ENCODE results near the gene KRT6C.

Gene KRT6C

GRCh38 chr12:52521175-52521567 is 47.6 kb upstream of the KRT6C start:
- Histone ChIP-seq H2AFZ (ENCODE audit: low read depth, low read length, severe bottlenecking) (no peak overlapping the region), H3K27ac (ENCODE audit: low read depth, low read length) (no peak overlapping the region), H3K27me3 (ENCODE audit: low read length) (no peaks in the 10 kb centered on the region), H3F3A (ENCODE audit: insufficient read depth) (no peaks in the 10 kb centered on the region), H3K9me2 (replicated peaks; ENCODE audit: insufficient read depth, low read length) (no peaks in the 10 kb centered on the region), H3K4me3 (ENCODE audit: insufficient read depth, low read length, poor library complexity, severe bottlenecking) (no peak overlapping the region), H3K4me2 (ENCODE audit: low read depth, low read length, poor library complexity, severe bottlenecking) (no peak overlapping the region), H3K36me3 (ENCODE audit: low read length) (no peaks in the 10 kb centered on the region), H4K20me1 (ENCODE audit: low read depth, low read length) (no peaks in the 10 kb centered on the region; the same call in 1 of the 2 replicates), H3K9me3 (ENCODE audit: insufficient read depth, low read length) (no peaks in the 10 kb centered on the region), H3K9ac (ENCODE audit: low read length) (no peak overlapping the region), H3K79me2 (ENCODE audit: insufficient read depth, low read length) (no peaks in the 10 kb centered on the region)
- TF ChIP-seq EZH2phosphoT487 (conservative IDR thresholded peaks at IDR 0.05; ENCODE audit: low read length): no peak
- no peak for TF ChIP-seq CTCF (IDR thresholded peaks at IDR 0.05; ENCODE audit: insufficient read depth, low read length, poor library complexity, severe bottlenecking)

GRCh38 chr12:52519826-52520662 is 46.4 kb upstream of the KRT6C start, which contains the start of gene KRT5:
Gene KRT5 (minus strand): TSS chr12:52520394. CDS start chr12:52520296, 98 bp downstream.
- no peaks in the 10 kb centered on the region for H3K9me2 ChIP-seq (replicated peaks; ENCODE audit: insufficient read depth, low read length)
- no peaks in the 10 kb centered on the region for H3F3A ChIP-seq (ENCODE audit: insufficient read depth)
- H3K9ac ChIP-seq (ENCODE audit: low read length): no peak within 1 kb of the TSS
- no peak within 1 kb of the TSS for H3K27ac ChIP-seq (ENCODE audit: low read depth, low read length)
- H3K27me3 ChIP-seq (ENCODE audit: low read length): no peaks in the 10 kb centered on the region
- H3K36me3 ChIP-seq (ENCODE audit: low read length): no peaks in the 10 kb centered on the region
- no peak within 1 kb of the TSS for H2AFZ ChIP-seq (ENCODE audit: low read depth, low read length, severe bottlenecking)
- no peak within 1 kb of the TSS for H3K4me2 ChIP-seq (ENCODE audit: low read depth, low read length, poor library complexity, severe bottlenecking)
- TF ChIP-seq CTCF (IDR thresholded peaks at IDR 0.05; ENCODE audit: insufficient read depth, low read length, poor library complexity, severe bottlenecking) (no peak), EZH2phosphoT487 (conservative IDR thresholded peaks at IDR 0.05; ENCODE audit: low read length) (no peak)
- no peaks in the 10 kb centered on the region; the same call in 1 of the 2 replicates for H4K20me1 ChIP-seq (ENCODE audit: low read depth, low read length)
- H3K9me3 ChIP-seq (ENCODE audit: insufficient read depth, low read length): no peaks in the 10 kb centered on the region
- no peaks in the 10 kb centered on the region for H3K79me2 ChIP-seq (ENCODE audit: insufficient read depth, low read length)
- no peak within 1 kb of the TSS for H3K4me3 ChIP-seq (ENCODE audit: insufficient read depth, low read length, poor library complexity, severe bottlenecking)

DNA sequence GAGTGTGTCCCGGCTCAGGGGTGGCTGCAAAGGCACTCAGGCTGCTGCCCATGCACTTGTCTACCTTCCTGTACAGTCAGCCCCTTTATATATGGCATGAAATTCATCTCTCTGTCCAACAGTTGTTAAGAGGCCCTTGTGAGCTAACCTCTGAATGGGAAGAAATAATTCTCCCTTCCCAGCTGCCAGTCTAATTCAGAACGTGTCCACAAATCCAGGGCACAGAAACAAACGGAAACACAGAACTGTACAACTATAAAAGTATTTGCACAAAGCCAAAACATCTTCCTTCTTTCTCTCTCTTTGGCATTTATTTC is 45.7 kb upstream of the KRT6C start:
- Histone ChIP-seq H3K79me2 (ENCODE audit: insufficient read depth, low read length) (no peaks in the 10 kb centered on the region), H3K9me3 (ENCODE audit: insufficient read depth, low read length) (no peaks in the 10 kb centered on the region), H3K27ac (ENCODE audit: low read depth, low read length) (no peak overlapping the region), H3K4me2 (ENCODE audit: low read depth, low read length, poor library complexity, severe bottlenecking) (no peak overlapping the region), H3K9ac (ENCODE audit: low read length) (no peak overlapping the region), H3K36me3 (ENCODE audit: low read length) (no peaks in the 10 kb centered on the region), H4K20me1 (ENCODE audit: low read depth, low read length) (no peaks in the 10 kb centered on the region; the same call in 1 of the 2 replicates), H2AFZ (ENCODE audit: low read depth, low read length, severe bottlenecking) (no peak overlapping the region), H3K27me3 (ENCODE audit: low read length) (no peaks in the 10 kb centered on the region), H3F3A (ENCODE audit: insufficient read depth) (no peaks in the 10 kb centered on the region), H3K4me3 (ENCODE audit: insufficient read depth, low read length, poor library complexity, severe bottlenecking) (no peak overlapping the region), H3K9me2 (replicated peaks; ENCODE audit: insufficient read depth, low read length) (no peaks in the 10 kb centered on the region)
- TF ChIP-seq EZH2phosphoT487 (conservative IDR thresholded peaks at IDR 0.05; ENCODE audit: low read length) (no peak), CTCF (IDR thresholded peaks at IDR 0.05; ENCODE audit: insufficient read depth, low read length, poor library complexity, severe bottlenecking) (no peak)
